NCI-H1105 treated with DMSO at 0.1 percent for 48 hours (cell line): ENCODE data around the gene RHOU.

Source experiments
- DNase-seq: peaks from one replicate; lab custom pipeline; 2025; lab: John Stamatoyannopoulos, UW

The RHOU gene

DNA sequence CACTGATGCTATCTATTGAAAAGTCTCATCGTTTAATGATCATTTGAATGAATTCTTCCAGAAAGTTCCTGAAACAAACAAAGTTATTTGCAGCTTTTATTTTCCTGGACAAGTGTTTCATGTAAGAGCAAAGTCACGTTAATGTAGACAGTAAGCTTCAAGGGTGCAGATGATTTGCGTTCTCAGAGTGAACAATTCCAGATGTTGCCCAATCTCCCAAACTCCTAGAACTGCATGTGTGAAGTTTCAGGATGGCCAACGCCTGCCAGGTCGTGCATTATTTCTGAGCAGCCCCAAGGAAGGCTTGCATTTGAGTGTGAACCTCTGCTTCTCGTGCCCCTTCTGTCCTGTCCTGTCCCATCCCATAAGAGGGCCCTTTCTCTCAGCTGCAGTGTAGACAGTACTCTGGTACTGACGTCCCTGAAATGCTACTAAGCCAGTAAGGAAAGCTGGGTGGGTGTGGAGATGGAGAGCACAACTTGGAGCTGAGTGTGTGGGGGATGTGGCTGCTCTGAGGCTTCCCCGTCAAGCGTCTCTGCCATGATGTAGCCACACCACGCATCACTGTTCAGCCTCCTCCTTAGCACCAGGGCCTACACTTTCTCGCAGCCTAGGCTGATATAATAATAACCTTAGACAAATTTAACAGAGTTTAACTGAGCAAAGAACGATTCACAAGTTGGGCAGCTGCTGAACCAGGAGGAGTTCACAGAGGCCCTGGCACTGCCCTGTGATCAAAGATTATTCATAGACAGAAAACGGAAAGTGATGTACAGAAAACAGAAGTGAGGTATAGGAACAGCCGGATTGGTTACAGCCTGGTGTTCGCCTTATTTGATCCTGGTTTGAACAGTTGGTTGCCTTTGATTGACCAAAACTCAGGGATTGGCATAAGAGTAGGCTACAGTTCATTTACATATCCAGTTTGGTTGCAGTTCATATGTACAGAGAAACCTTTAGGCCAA lies 50.4 kb downstream of the RHOU start:
- no peak for DNase-seq

- no peak for DNase-seq
These were observed 51.3 kb downstream of the RHOU start for GRCh38 chr1:228786361-228787129.

GRCh38 chr1:228791791-228792190 lies 56.5 kb downstream of the RHOU start:
- DNase-seq = no peak

DNA sequence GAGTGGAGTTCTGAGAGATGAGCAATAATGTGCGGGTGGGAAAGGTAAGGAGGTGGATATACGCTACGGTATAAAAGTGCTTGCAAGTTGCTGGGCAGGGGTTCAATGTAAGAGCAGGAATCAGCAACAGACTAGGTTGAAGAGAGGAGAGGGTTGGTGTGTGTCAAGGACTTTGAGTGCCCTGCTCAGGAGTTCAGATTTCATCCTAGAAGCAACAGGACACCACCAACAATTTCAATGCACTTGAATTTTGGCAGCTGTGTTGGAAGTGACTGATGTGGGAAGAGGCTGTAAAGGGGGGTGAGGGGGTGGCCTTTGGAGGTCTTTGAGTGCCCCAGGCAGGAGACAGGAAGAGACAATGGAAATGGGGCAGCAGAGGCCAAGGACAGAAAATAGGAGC lies 57.3 kb downstream of the RHOU start:
- peak; percentile 11 for DNase-seq

DNA sequence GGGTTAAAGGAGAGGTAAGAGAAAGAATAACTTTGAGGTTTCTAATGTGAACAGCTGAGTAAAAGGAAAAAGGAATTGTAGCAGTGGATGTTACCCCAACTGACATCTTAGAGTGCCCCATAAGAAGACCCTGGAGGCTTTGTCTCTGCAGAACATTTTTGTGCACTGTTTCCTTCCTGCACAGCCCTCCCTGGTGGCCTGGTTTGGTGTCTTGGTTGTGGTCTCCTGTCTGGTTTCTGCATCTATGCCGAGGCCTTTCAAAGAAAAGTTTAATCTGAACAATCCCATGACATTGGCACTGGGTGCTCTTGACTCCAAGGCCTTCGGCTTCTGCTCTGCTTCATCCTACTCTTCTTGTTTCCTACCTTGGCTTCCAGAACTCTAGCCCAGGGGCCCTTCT lies 57.8 kb downstream of the RHOU start:
- no peak for DNase-seq

DNA sequence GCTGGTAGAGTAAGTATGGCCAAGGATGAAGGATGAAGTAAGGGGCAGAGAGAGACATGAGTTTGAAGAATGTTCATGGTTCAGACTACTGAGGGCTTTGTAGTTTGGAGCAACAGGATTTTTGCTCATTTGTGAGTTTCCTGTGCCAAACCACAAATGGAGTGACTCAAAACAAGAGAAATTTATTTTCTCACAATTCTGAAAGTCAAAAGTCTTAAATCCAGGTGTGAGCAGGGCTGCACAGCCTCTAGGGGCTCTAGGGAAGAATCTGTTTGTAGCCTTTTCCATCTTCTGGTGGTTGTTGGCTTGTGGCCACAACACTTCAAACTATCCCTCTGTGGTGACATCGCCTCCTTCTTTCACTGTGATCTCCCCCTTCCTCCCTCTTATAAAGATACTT lies 58.9 kb downstream of the RHOU start:
- DNase-seq = no peak

DNA sequence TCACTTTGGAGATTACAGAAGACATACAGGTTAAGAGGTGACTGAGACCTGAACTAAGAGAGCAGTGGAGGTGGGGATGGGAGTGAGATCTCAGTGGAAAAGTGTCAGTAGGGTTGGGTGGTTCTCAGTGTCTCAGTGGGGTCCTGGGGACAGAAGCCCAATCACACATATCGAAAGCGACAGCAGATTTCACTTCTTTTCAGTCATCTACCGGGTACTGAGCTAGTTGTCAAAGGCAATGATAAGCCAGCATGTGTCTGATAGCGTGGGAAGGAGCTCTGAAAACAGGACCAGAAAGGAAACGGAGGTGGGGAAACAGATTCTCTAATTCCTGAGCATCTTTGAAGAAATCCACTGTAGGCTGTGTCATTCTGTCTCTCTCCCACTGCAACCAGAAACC lies 59.5 kb downstream of the RHOU start:
- no peak for DNase-seq

GRCh38 chr1:228795596-228795995 lies 60.3 kb downstream of the RHOU start:
- no peak for DNase-seq
